Mesenchymal stem cell (in vitro differentiated cells and primary cell): ENCODE results near the gene PAX8.

Experiments
- DNase-seq: peaks from one replicate; pipeline ENCODE4 v3.0.0-alpha.2; 2013
- H2AFZ ChIP-seq: one replicate; pipeline ENCODE4 v1.6.1; 2013; ENCODE audit warnings: low read depth, mild to moderate bottlenecking, control low read depth, inconsistent platforms, low read length, moderate library complexity
- H2AK5ac ChIP-seq: 2 replicates; pipeline ENCODE4 v1.6.1; 2013; ENCODE audit warnings: low read length, moderate library complexity, mild to moderate bottlenecking, inconsistent platforms; ENCODE audit not compliant: severe bottlenecking
- H2BK120ac ChIP-seq: one replicate; pipeline ENCODE4 v1.6.1; 2013; ENCODE audit warnings: low read depth, mild to moderate bottlenecking, inconsistent platforms, low read length, moderate library complexity
- H2BK12ac ChIP-seq, 2 experiments: one replicate each; pipeline ENCODE4 v1.6.1; 2013; ENCODE audit warnings: inconsistent platforms in 2 of 2, low read length in 2 of 2, mild to moderate bottlenecking in 2 of 2, moderate library complexity in 2 of 2, control low read depth in 1 of 2
- H2BK15ac ChIP-seq: one replicate; pipeline ENCODE4 v1.6.1; 2013; ENCODE audit warnings: mild to moderate bottlenecking, low read depth, inconsistent platforms; ENCODE audit not compliant: poor library complexity, severe bottlenecking
- H2BK5ac ChIP-seq: 2 replicates; pipeline ENCODE4 v1.6.1; 2013; ENCODE audit warnings: low read depth, mild to moderate bottlenecking, low read length, control low read depth, inconsistent platforms; ENCODE audit not compliant: poor library complexity, severe bottlenecking
- H3K14ac ChIP-seq, 2 experiments: one replicate each; pipeline ENCODE4 v1.6.1; 2013; ENCODE audit warnings: inconsistent platforms in 2 of 2, low read length in 2 of 2, control low read depth in 1 of 2, mild to moderate bottlenecking in 1 of 2, moderate library complexity in 1 of 2
- H3K18ac ChIP-seq, 2 experiments: one replicate each; pipeline ENCODE4 v1.6.1; 2013; ENCODE audit warnings: inconsistent platforms in 2 of 2, low read length in 2 of 2, control low read depth in 1 of 2, low read depth in 1 of 2, mild to moderate bottlenecking in 1 of 2
- H3K23ac ChIP-seq, 2 experiments: one replicate each; pipeline ENCODE4 v1.6.1; 2013; ENCODE audit warnings: inconsistent platforms in 2 of 2, low read length in 2 of 2, mild to moderate bottlenecking in 2 of 2, moderate library complexity in 2 of 2, control low read depth in 1 of 2
- H3K27ac ChIP-seq: 2 replicates; pipeline ENCODE4 v1.5.1; 2013; ENCODE audit warnings: mild to moderate bottlenecking, moderate library complexity, low read length, control low read depth, inconsistent platforms; ENCODE audit not compliant: poor library complexity, severe bottlenecking
- H3K27me3 ChIP-seq, 2 experiments: 2 replicates each; pipeline versions ENCODE4 v1.6.1 to v1.7.0; 2013; ENCODE audit warnings: low read length in 2 of 2, mild to moderate bottlenecking in 2 of 2, moderate library complexity in 2 of 2, control low read depth in 1 of 2, inconsistent platforms in 1 of 2; ENCODE audit not compliant: control insufficient read depth in 1 of 2, insufficient read depth in 1 of 2
- H3K36me3 ChIP-seq, 2 experiments: 2 replicates each; pipeline versions ENCODE4 v1.6.1 to v1.7.0; 2013; ENCODE audit warnings: low read length in 2 of 2, control low read depth in 1 of 2, inconsistent platforms in 1 of 2, low read depth in 1 of 2, mild to moderate bottlenecking in 1 of 2; ENCODE audit not compliant: insufficient read depth in 2 of 2, control insufficient read depth in 1 of 2
- H3K4ac ChIP-seq, 2 experiments: one replicate each; pipeline ENCODE4 v1.6.1; 2013; ENCODE audit warnings: inconsistent platforms in 2 of 2, low read length in 2 of 2, mild to moderate bottlenecking in 2 of 2, moderate library complexity in 2 of 2, control low read depth in 1 of 2, low read depth in 1 of 2
- H3K4me1 ChIP-seq: 2 replicates; pipeline ENCODE4 v1.6.1; 2013; ENCODE audit warnings: low read depth, low read length, control low read depth; ENCODE audit not compliant: control insufficient read depth, insufficient read depth
- H3K4me2 ChIP-seq: 2 replicates; pipeline ENCODE4 v1.6.1; 2013; ENCODE audit warnings: low read length, mild to moderate bottlenecking, inconsistent platforms; ENCODE audit not compliant: poor library complexity, severe bottlenecking
- H3K4me3 ChIP-seq, 2 experiments: 2 replicates each; pipeline versions ENCODE4 v1.5.1 to v1.7.0; 2013; ENCODE audit warnings: low read length in 2 of 2, mild to moderate bottlenecking in 2 of 2, control low read depth in 1 of 2, low read depth in 1 of 2; ENCODE audit not compliant: insufficient read depth in 1 of 2
- H3K79me1 ChIP-seq: replicated peaks from 2 replicates; pipeline ENCODE4 v1.6.1; 2013; ENCODE audit warnings: mild to moderate bottlenecking, control low read depth, low read length, inconsistent platforms; ENCODE audit not compliant: poor library complexity, severe bottlenecking
- H3K9ac ChIP-seq: 2 replicates; pipeline ENCODE4 v1.7.0; 2013; ENCODE audit warnings: mild to moderate bottlenecking, low read length, moderate library complexity
- H3K9me3 ChIP-seq: 2 replicates; pipeline ENCODE4 v1.7.0; 2013; ENCODE audit warnings: mild to moderate bottlenecking, low read length; ENCODE audit not compliant: control insufficient read depth
- H4K8ac ChIP-seq: one replicate; pipeline ENCODE4 v1.6.1; 2013; ENCODE audit warnings: inconsistent platforms, mild to moderate bottlenecking, low read length, moderate library complexity
- H4K91ac ChIP-seq: one replicate; pipeline ENCODE4 v1.6.1; 2013; ENCODE audit warnings: mild to moderate bottlenecking, low read length, inconsistent platforms
- WGBS: methylation state at CpG from one replicate; pipeline ENCODE4 v1.1.7; 2013; ENCODE audit warnings: mixed read lengths; 5-methylcytosine and 5-hydroxymethylcytosine counted together

PAX8 gene

DNA sequence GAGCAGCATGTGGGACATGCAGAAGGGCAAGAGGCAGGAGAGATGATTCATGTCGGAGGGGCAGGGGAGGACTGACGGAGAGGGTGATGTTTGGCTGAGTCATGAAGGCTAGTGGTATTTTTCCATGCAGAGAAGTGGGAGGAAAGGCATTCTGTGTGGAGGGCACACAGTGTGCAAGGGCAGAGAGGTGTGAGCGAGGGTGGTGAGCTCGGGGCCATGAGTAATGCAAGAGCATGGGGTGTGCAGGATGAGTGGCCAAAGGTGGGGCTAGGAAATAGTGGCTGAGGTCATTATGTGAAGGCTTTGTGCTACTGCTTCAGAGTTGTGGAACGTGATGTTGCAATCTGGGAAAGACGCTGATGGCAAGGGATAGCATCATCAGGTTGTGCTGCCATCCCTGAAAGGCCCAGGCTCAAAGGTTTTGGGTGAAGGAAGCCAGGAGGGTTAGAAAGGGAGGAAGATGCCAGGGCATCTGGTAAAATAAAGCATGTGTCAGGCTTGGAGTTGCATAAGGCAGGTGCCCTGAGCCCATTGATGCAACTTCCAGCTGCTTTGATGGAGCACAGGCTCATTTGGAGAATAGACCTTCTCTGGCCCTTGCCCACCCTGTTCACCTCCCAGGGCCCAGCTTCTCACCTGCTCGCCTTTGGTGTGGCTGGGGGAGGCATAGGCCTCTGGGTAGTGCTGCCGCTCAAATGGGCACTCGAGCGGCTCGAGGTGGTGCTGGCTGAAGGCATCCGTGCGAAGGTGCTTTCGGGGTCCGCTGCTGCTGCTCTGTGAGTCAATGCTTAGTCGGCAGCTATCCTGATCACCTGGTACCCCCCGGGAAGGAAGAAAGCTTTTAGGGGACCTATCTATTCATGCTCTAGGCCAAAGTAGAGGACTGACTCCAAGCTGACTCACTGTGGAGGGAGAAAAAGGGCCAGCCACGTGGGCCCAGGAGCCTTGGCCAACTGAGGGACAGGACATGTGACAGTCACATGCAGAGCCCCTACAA, 37.5 kb downstream of the PAX8 start:
- H3K9ac ChIP-seq, result peak overlapping the region; percentile 85

DNA sequence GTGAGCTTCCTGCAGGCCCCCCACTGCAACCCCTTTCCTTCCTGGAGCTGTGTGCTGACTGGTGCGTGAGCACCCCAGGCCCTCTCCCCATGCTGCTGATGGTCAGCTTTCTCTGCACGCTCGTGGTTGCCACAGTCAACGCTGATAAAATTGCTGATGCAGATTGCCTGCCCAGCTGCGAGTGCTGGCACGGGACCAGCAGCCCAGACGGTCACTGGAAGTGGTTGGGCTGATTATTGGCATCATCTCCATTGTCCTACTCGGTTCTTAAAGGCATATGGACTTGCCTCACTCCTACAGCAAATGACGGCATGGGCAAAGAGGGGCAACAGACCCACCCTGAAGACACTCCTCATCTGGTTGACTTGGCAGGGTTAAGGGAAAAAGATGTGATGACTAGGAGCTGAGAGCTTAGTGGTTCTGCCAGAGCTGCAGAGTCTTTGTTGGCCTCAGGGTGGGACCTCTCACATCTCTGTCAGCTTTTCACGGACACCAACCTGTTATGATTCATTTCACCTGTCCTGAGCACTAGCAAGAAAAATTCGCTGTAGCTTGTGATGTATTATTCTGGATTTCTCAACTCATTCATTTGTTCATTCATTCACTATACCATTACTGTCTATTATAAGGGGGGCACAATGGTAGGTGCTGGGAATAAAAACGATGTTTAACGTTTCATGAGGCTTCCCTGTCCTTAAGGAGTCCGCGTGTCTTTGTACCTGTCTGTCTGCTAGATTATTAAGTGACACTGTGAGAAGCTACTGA, 38.4 kb downstream of the PAX8 start:
- Histone ChIP-seq H4K8ac (no peak overlapping the region), H2BK5ac (peak overlapping the region; percentile 80), H3K4me2 (no peak overlapping the region), H2AFZ (no peak overlapping the region), H3K23ac (no peak overlapping the region), H3K9me3 (no peaks in the 10 kb centered on the region), H2BK15ac (no peak overlapping the region), H3K14ac (no peak overlapping the region), H3K4ac (no peak overlapping the region), H3K27ac (peak overlapping the region; percentile 96), H3K27me3 (no peaks in the 10 kb centered on the region), H3K36me3 (peaks cover 32 to 43% of the 10 kb centered on the region in 2 experiments), H3K18ac (peak overlapping the region; percentile 41 to 49), H3K9ac (peak overlapping the region; percentile 85), H2BK12ac (peak overlapping the region in 1 of 2 experiments; percentile 30), H3K79me1 (peaks cover 1% of the 10 kb centered on the region), H4K91ac (no peak overlapping the region), H2AK5ac (peak overlapping the region; percentile 85), H3K4me1 (peaks cover 42% of the 10 kb centered on the region), H3K4me3 (peak overlapping the region in 1 of 2 experiments; percentile 36), H2BK120ac (no peak overlapping the region)
- 16% methylated on average over 12 of the region's 15 CpGs for WGBS
- peak; percentile 87 for DNase-seq

More for the DNA sequence above, 37.5 kb downstream of the PAX8 start:
- H2BK5ac ChIP-seq, result peak overlapping the region; percentile 87
- no peak overlapping the region for H3K23ac ChIP-seq
- H4K8ac ChIP-seq, result no peak overlapping the region
- peak; percentile 98 for DNase-seq
- H2AFZ ChIP-seq, result no peak overlapping the region
- peak overlapping the region; percentile 73 for H2BK15ac ChIP-seq
- WGBS, result 63% methylated on average over 18 of the region's 18 CpGs
- no peaks in the 10 kb centered on the region for H3K27me3 ChIP-seq
- H3K14ac ChIP-seq, result no peak overlapping the region
- peaks cover 1% of the 10 kb centered on the region for H3K79me1 ChIP-seq
- no peaks in the 10 kb centered on the region for H3K9me3 ChIP-seq
- H3K4me3 ChIP-seq, result peak overlapping the region in 1 of 2 experiments; percentile 36
- peak overlapping the region; percentile 12 to 33 for H2BK12ac ChIP-seq
- peaks cover 46% of the 10 kb centered on the region for H3K4me1 ChIP-seq
- H3K36me3 ChIP-seq, result peaks cover 32 to 41% of the 10 kb centered on the region in 2 experiments
- peak overlapping the region in 1 of 2 experiments; percentile 22 for H3K4ac ChIP-seq
- H2BK120ac ChIP-seq, result peak overlapping the region; percentile 24
- peak overlapping the region; percentile 58 for H4K91ac ChIP-seq
- peak overlapping the region; percentile 68 for H2AK5ac ChIP-seq
- peak overlapping the region; percentile 96 for H3K27ac ChIP-seq
- peak overlapping the region; percentile 6 to 79 for H3K18ac ChIP-seq
- H3K4me2 ChIP-seq, result no peak overlapping the region

DNA sequence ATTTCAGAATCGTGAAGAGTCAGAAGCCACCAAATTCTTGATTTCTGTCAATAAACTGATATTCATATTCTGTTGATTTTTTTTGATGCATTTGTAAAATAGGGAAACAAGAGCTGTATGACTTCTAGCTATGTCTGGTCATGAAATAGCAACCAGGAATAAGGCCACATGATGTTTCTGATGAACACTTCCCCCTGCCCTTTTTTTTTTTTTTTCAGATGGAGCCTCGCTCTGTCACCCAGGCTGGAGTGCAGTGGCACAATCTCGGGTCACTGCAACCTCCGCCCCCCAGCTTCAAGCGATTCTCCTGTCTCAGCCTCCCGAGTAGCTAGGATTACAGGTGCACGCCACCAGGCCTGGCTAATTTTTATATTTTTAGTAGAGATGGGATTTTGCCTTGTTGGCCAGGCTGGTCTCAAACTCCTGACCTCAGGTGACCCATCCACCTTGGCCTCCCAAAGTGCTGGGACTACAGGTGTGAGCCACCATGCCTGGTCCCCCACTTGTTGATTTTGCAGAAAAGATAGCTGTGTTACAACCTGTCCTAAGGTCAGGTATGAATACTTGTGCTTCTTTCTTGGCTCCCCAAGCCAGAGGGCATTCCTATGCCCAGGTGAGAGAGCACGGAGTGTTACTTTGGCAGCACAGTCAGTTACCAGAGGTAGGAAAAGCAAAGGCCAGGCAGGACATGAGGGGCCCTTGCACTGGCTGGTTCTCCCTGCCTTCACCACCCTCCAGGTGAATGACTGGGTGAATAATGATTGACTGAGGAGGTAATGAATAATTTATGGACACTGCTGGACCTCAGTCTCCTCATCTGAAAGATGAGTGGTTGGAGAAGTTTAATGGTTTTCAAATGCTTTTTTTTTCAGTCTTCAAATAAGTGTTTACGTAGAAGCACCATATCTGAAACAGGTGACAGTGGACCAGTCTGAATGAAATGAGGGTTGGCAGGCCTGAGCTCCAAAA, 39.6 kb downstream of the PAX8 start:
- Histone ChIP-seq H4K91ac (peak overlapping the region; percentile 72), H2AFZ (no peak overlapping the region), H2BK120ac (no peak overlapping the region), H3K27ac (peak overlapping the region; percentile 96), H3K36me3 (peaks cover 32 to 48% of the 10 kb centered on the region in 2 experiments), H2BK15ac (no peak overlapping the region), H3K23ac (no peak overlapping the region), H2AK5ac (peak overlapping the region; percentile 85), H3K4me3 (peak overlapping the region in 1 of 2 experiments; percentile 72), H3K4me2 (no peak overlapping the region), H4K8ac (no peak overlapping the region), H3K9ac (peak overlapping the region; percentile 85), H2BK12ac (no peak overlapping the region), H3K27me3 (no peaks in the 10 kb centered on the region), H3K4me1 (peaks cover 34% of the 10 kb centered on the region), H3K9me3 (no peaks in the 10 kb centered on the region), H3K4ac (no peak overlapping the region), H3K79me1 (no peaks in the 10 kb centered on the region), H3K18ac (peak overlapping the region; percentile 49 to 52), H2BK5ac (no peak overlapping the region), H3K14ac (no peak overlapping the region)
- no peak for DNase-seq
- WGBS, result 94% methylated on average over 9 of the region's 9 CpGs
